ENCODE data around the gene BIRC7.

- no peak for TF ChIP-seq CTCF (IDR thresholded peaks at IDR 0.05 in 8 of 11, conservative IDR thresholded peaks at IDR 0.05 in 3 of 11)
- TF ChIP-seq POLR2AphosphoS5 (IDR thresholded peaks at IDR 0.05): no peak
- TF ChIP-seq POLR2A (IDR thresholded peaks at IDR 0.05): no peak
Measured at GRCh38 chr20:63235399-63235983, at the start of gene BIRC7.
